Measurements from ENCODE around the gene RDH11. TPM values are rescaled to one million over a fixed set of nuclear protein-coding genes. Genes with fewer than 3 reads are reported as not detected.

Gene RDH11
- total RNA-seq, 4 donors from 2014 or later = 39.3 to 70.2 (median 58.8) TPM

DNA sequence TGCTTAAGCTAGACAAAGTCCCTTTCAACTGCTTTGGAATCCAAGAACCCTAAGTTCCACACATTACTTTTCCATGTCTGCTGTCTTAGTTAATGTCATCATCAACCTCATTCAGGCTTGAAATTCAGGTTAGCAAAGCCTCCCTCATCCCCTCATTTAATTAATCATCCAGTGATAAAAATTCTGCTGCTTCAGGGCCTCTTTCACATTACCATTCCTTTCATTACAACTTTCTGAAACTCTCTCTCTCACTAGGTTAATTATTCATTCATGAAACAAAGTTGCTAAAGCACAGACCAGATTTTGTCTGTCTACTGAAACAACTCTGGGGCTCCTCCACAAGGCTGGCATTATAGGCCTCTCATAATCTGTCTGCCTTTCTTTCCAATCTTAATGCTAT is 11.7 kb downstream of the RDH11 start:
- H3K4me1 ChIP-seq = no peaks in the 10 kb centered on the region
- peaks cover 36% of the 10 kb centered on the region for H3K36me3 ChIP-seq
- H3K4me3 ChIP-seq = no peak overlapping the region
- H3K9me3 ChIP-seq = no peaks in the 10 kb centered on the region
- H3K27me3 ChIP-seq = no peaks in the 10 kb centered on the region
- no peak for TF ChIP-seq POLR2AphosphoS5 (IDR thresholded peaks at IDR 0.05)
- no peak overlapping the region for H3K27ac ChIP-seq
- no peak for DNase-seq (ENCODE audit: low spot score in 2 of 2)

GRCh38 chr14:67680941-67681340 is 14.6 kb downstream of the RDH11 start:
- no peak for DNase-seq (ENCODE audit: low spot score in 2 of 2)
- no peaks in the 10 kb centered on the region for H3K27me3 ChIP-seq
- no peak overlapping the region for H3K27ac ChIP-seq
- WGBS = 79% methylated on average over 2 of the region's 2 CpGs
- no peak for TF ChIP-seq EP300 (IDR thresholded peaks at IDR 0.05)
- no peak for TF ChIP-seq POLR2AphosphoS5 (IDR thresholded peaks at IDR 0.05)
- no peak for TF ChIP-seq CTCF (IDR thresholded peaks at IDR 0.05)
- TF ChIP-seq POLR2A (IDR thresholded peaks at IDR 0.05) = no peak
- peaks cover 18% of the 10 kb centered on the region for H3K36me3 ChIP-seq
- no peaks in the 10 kb centered on the region for H3K4me1 ChIP-seq
- H3K4me3 ChIP-seq = no peak overlapping the region
- no peaks in the 10 kb centered on the region for H3K9me3 ChIP-seq

DNA sequence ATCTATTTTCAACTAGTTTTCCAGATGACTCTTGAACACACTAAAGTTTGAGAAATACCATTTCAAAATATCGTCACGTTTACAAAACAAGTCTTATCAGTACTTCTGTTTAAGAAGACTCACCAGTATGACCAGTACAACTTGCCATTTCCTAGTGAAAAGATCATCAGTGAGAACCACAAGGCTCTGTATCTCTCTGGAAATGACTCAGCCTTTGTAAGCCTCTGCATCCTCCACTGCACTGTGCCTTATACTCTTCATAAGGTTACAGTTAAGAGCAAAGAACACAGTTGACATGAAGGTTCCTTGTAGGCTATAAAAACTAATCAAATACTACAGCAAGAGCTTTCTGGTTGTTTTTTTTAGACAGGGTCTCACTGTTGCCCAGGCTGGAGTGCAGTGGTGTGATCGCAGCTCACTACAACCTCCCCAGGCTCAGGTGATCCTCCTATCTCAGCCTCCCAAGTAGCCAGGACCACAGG is 15.4 kb downstream of the RDH11 start:
- WGBS = 89% methylated on average over 3 of the region's 3 CpGs
- Histone ChIP-seq H3K36me3 (peaks cover 13% of the 10 kb centered on the region), H3K4me3 (no peak overlapping the region), H3K27me3 (no peaks in the 10 kb centered on the region), H3K4me1 (peaks cover 5% of the 10 kb centered on the region), H3K9me3 (no peaks in the 10 kb centered on the region), H3K27ac (no peak overlapping the region)
- TF ChIP-seq POLR2AphosphoS5 (IDR thresholded peaks at IDR 0.05) = no peak
- no peak for TF ChIP-seq POLR2A (IDR thresholded peaks at IDR 0.05)
- TF ChIP-seq CTCF (IDR thresholded peaks at IDR 0.05) = no peak
- no peak for TF ChIP-seq EP300 (IDR thresholded peaks at IDR 0.05)
- DNase-seq (ENCODE audit: low spot score in 2 of 2) = no peak

GRCh38 chr14:67679006-67679405 is 16.6 kb downstream of the RDH11 start:
- Histone ChIP-seq H3K27me3 (no peaks in the 10 kb centered on the region), H3K27ac (no peak overlapping the region), H3K36me3 (peaks cover 9% of the 10 kb centered on the region), H3K4me3 (no peak overlapping the region), H3K4me1 (peaks cover 7% of the 10 kb centered on the region), H3K9me3 (no peaks in the 10 kb centered on the region)
- 67% methylated on average over 2 of the region's 2 CpGs for WGBS
- no peak for DNase-seq (ENCODE audit: low spot score in 2 of 2)
- no peak for TF ChIP-seq POLR2A (IDR thresholded peaks at IDR 0.05)
- no peak for TF ChIP-seq EP300 (IDR thresholded peaks at IDR 0.05)
- TF ChIP-seq CTCF (IDR thresholded peaks at IDR 0.05) = no peak
- no peak for TF ChIP-seq POLR2AphosphoS5 (IDR thresholded peaks at IDR 0.05)

- no peak for DNase-seq (ENCODE audit: low spot score in 2 of 2)
- Histone ChIP-seq H3K36me3 (peaks cover 4% of the 10 kb centered on the region), H3K4me1 (peaks cover 36% of the 10 kb centered on the region), H3K27me3 (no peaks in the 10 kb centered on the region), H3K27ac (peak overlapping the region; percentile 98), H3K4me3 (peak overlapping the region; percentile 66), H3K9me3 (no peaks in the 10 kb centered on the region)
- WGBS = 44% methylated on average over 10 of the region's 16 CpGs
- TF ChIP-seq POLR2A (IDR thresholded peaks at IDR 0.05) (no peak), EP300 (IDR thresholded peaks at IDR 0.05) (no peak), POLR2AphosphoS5 (IDR thresholded peaks at IDR 0.05) (no peak), CTCF (IDR thresholded peaks at IDR 0.05) (no peak)
Measured at GRCh38 chr14:67675219-67675582, 20.4 kb downstream of the RDH11 start.

Measured in suprapubic skin (tissue), 4 donors.